Activated T-cell treated with anti-CD3 and anti-CD28 coated beads, Interleukin-2, amount 50 U/mL, for 72 hours (primary cell): ENCODE data around the gene ANKS1B. TPM values are rescaled to one million over a fixed set of nuclear protein-coding genes. Genes with fewer than 3 reads are reported as not detected.

ENCODE experiments used
- ATAC-seq, 2 donors: fragments of 150-1000 bp; cut with Tn5 transposase; replicated peaks in 1 of 2; 2 replicates each; pipeline ENCODE4 v1.10.0; 2021; ENCODE audit warnings: moderate library complexity in 2 of 2, mild to moderate bottlenecking in 1 of 2
- DNase-seq, 2 donors: peaks; one replicate each; pipeline ENCODE4 v3.0.0; 2021 to 2022; ENCODE audit warnings: mixed read lengths in 1 of 2
- H3K27ac Mint-ChIP-seq: one replicate; pipeline ENCODE4 v1.8.0; 2022; ENCODE audit warnings: mild to moderate bottlenecking, moderate library complexity, mixed read lengths
- H3K27me3 Mint-ChIP-seq: one replicate; pipeline ENCODE4 v1.8.0; 2022; ENCODE audit warnings: low read depth, mixed read lengths
- H3K36me3 Mint-ChIP-seq, 2 donors: one replicate each; pipeline ENCODE4 v1.8.0; 2022; ENCODE audit warnings: mixed read lengths in 2 of 2, mild to moderate bottlenecking in 1 of 2; ENCODE audit not compliant: insufficient read depth in 2 of 2
- H3K4me1 Mint-ChIP-seq: one replicate; pipeline ENCODE4 v1.8.0; 2022; ENCODE audit warnings: low read depth, mixed read lengths
- H3K4me3 Mint-ChIP-seq, 2 donors: one replicate each; pipeline ENCODE4 v1.8.0; 2022; ENCODE audit warnings: mild to moderate bottlenecking in 2 of 2, mixed read lengths in 2 of 2, moderate library complexity in 2 of 2
- H3K9me3 Mint-ChIP-seq, 2 donors: one replicate each; pipeline ENCODE4 v1.8.0; 2022; ENCODE audit warnings: mixed read lengths in 2 of 2
- total RNA-seq, 2 donors: library from RNA; stranded (reverse); gene quantifications; one replicate each; pipeline ENCODE4 v1.2.3, GENCODE V29; 2022

ANKS1B gene
- total RNA-seq, 2 donors from 2014 or later = 0.19 to 0.63 TPM

DNA sequence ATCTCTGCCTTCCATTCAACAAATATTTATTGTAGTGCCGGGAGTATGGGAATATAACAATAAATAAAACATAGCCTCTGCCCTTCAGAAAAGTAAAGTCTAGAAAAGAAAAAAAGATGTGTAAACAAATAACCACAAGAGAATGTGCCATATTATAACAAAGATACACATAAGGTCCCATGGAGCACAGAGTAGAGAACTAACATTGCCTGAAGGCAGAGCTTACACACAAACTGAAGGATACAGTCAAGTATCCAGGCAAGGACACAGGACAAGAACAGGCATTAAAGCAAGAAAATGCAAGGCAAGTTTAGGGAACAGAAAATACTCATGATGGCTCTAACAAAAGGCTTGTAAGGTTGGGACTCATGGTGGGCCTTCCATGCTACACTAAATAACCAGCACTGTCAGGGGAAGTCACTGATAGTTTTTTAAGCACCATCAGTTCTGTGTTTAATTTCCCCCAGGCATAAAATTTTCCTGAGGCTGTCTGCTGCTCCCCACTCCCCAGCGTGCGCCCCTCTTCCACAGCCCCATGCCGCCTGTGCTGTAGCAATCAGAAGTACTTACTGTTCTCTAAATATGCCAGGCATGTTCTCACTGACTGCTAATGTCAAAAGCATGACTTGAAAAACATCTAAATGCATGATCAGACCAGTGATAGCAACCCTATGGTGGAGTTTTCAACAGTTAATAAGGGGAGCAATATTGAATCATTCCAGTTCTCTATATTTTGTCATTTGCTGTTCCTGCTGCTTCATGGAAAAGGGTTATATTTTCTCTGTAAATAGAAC is 77.8 kb downstream of the ANKS1B start:
- no peaks in the 10 kb centered on the region for H3K27me3 Mint-ChIP-seq
- H3K4me3 Mint-ChIP-seq = no peak overlapping the region
- no peaks in the 10 kb centered on the region for H3K36me3 Mint-ChIP-seq
- H3K9me3 Mint-ChIP-seq = peaks cover 0 to 2% of the 10 kb centered on the region in 2 donors
- H3K4me1 Mint-ChIP-seq = no peaks in the 10 kb centered on the region
- DNase-seq = no peak
- ATAC-seq = no peak
- no peak overlapping the region for H3K27ac Mint-ChIP-seq

DNA sequence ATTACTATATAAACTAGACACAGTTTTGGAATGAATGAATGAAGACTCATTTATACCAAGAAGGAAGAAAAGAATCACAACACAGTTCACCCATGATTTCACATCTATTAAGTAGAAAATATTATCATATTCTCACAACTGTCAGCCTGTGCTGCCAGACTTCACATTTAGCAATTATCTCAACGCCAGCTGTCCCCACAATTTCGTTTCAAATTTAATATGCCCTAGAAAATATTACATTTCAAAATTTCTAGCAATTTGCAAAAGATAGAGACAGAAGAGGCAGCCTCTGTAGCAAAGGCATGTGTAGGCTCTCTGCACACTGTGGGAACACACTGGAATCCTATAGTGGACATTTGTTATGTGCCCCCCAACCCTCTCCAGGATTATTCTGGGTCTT is 83.6 kb downstream of the ANKS1B start:
- no peak for ATAC-seq
- Mint-ChIP-seq H3K4me3 (no peak overlapping the region), H3K4me1 (no peaks in the 10 kb centered on the region), H3K36me3 (no peaks in the 10 kb centered on the region), H3K9me3 (no peaks in the 10 kb centered on the region), H3K27ac (no peak overlapping the region), H3K27me3 (no peaks in the 10 kb centered on the region)
- no peak for DNase-seq

GRCh38 chr12:99898645-99899044 is 86.1 kb downstream of the ANKS1B start:
- H3K27ac Mint-ChIP-seq = no peak overlapping the region
- peaks cover 0 to 2% of the 10 kb centered on the region in 2 donors for H3K36me3 Mint-ChIP-seq
- peaks cover 1 to 3% of the 10 kb centered on the region in 2 donors for H3K9me3 Mint-ChIP-seq
- ATAC-seq (no peak), DNase-seq (no peak)
- no peak overlapping the region for H3K4me3 Mint-ChIP-seq
- no peaks in the 10 kb centered on the region for H3K27me3 Mint-ChIP-seq
- no peaks in the 10 kb centered on the region for H3K4me1 Mint-ChIP-seq

GRCh38 chr12:99879439-99879838 is 105.3 kb downstream of the ANKS1B start:
- DNase-seq (no peak), ATAC-seq (no peak)
- no peaks in the 10 kb centered on the region for H3K36me3 Mint-ChIP-seq
- H3K4me1 Mint-ChIP-seq = no peaks in the 10 kb centered on the region
- no peaks in the 10 kb centered on the region for H3K27me3 Mint-ChIP-seq
- no peak overlapping the region for H3K27ac Mint-ChIP-seq
- no peak overlapping the region for H3K4me3 Mint-ChIP-seq
- H3K9me3 Mint-ChIP-seq = peaks cover 0 to 2% of the 10 kb centered on the region in 2 donors

DNA sequence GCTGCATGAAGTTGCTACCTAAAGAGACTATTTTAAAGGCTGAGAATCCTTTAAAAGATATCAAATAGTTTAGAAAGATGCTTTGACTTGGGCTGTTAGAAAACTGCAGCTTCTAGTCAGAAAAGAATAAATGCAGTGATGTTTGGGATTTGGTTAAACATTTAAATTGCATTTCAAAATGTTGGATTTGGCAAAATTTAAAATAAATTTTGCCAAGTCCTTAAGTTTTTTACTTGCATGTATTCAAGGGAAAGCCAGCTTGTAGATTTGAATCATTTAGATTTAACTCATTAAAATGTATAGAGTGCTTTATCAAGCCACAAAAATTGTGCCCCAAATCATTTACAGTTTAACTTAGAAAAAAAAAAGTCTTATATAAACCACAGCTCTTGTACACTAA is 109.7 kb downstream of the ANKS1B start:
- no peaks in the 10 kb centered on the region for H3K27me3 Mint-ChIP-seq
- H3K9me3 Mint-ChIP-seq = peaks cover 2 to 7% of the 10 kb centered on the region in 2 donors
- DNase-seq (no peak), ATAC-seq (no peak)
- H3K27ac Mint-ChIP-seq = no peak overlapping the region
- no peak overlapping the region for H3K4me3 Mint-ChIP-seq
- no peaks in the 10 kb centered on the region for H3K4me1 Mint-ChIP-seq
- H3K36me3 Mint-ChIP-seq = no peaks in the 10 kb centered on the region

DNA sequence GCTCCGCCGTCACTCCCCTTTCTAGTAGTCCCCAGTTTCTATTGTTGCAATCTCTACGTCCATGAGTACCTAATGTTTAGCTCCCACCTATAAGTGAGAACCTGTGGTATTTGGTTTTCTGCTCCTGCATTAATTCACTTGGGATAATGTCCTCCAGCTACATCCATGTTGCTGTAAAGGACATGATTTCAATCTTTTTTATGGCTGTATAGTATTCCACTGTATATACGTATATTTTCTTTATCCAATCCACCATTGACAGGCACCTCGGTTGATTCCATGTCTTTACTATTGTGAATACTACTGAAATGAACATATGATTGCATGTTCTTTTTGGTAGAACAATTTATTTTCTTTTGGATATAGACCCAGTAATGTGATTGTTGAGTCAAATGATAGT is 114.7 kb downstream of the ANKS1B start:
- no peaks in the 10 kb centered on the region for H3K4me1 Mint-ChIP-seq
- H3K27ac Mint-ChIP-seq = no peak overlapping the region

DNA sequence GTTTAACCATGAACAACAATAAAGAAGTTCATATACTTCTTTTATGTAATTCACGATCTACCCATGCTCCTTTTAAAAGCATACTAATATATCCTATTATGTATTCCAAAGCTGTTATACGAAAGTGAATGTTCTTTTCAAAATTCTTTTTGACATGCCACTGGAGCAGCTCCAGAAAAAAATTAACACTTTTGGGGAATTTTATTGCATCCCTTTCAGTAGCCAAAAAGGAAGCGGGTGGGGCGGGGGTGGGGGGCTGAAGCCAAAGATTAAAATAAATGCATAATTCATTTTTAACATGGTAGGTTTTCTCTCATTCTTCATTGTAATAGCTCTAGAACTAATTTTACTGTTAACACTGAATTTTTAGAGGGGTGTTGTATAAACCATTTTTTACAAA is 123.0 kb downstream of the ANKS1B start:
- no peak for DNase-seq
- Mint-ChIP-seq H3K27me3 (no peaks in the 10 kb centered on the region), H3K27ac (no peak overlapping the region), H3K9me3 (peaks cover 0 to 4% of the 10 kb centered on the region in 2 donors), H3K4me1 (no peaks in the 10 kb centered on the region), H3K36me3 (no peaks in the 10 kb centered on the region), H3K4me3 (no peak overlapping the region)
- ATAC-seq = no peak

More for the DNA sequence above, 114.7 kb downstream of the ANKS1B start:
- ATAC-seq (no peak), DNase-seq (no peak)
- no peaks in the 10 kb centered on the region for H3K27me3 Mint-ChIP-seq
- peaks cover 0 to 7% of the 10 kb centered on the region in 2 donors for H3K9me3 Mint-ChIP-seq
- no peak overlapping the region for H3K4me3 Mint-ChIP-seq
- no peaks in the 10 kb centered on the region for H3K36me3 Mint-ChIP-seq

- Mint-ChIP-seq H3K36me3 (no peaks in the 10 kb centered on the region), H3K27me3 (no peaks in the 10 kb centered on the region), H3K4me1 (no peaks in the 10 kb centered on the region), H3K9me3 (peaks cover 6 to 7% of the 10 kb centered on the region in 2 donors), H3K4me3 (no peak overlapping the region), H3K27ac (no peak overlapping the region)
- DNase-seq = no peak
- no peak for ATAC-seq
Observed at GRCh38 chr12:99859126-99859525, 125.6 kb downstream of the ANKS1B start.

DNA sequence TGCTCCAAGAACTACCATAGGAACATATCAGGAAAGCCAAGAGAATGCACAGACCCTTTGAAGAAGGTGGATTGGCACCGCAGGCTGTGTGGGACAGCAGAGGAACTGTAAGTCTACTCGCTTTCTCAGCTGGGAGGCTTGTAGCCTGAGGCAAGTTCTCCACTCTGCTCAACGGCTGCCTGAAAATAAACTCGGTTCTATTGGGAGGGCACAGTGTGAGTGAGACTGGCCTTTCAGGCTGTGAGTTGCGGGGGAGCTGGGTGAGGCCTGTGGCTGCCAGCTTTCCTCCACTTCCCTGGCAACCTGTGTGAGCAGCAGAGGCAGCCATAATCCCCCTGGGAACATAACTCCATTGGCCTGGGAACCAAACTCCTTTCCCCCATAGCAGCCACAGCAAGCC is 132.1 kb downstream of the ANKS1B start:
- Mint-ChIP-seq H3K36me3 (no peaks in the 10 kb centered on the region), H3K27ac (no peak overlapping the region), H3K27me3 (no peaks in the 10 kb centered on the region), H3K4me1 (no peaks in the 10 kb centered on the region), H3K9me3 (peaks cover 3 to 8% of the 10 kb centered on the region in 2 donors), H3K4me3 (no peak overlapping the region)
- ATAC-seq (no peak), DNase-seq (no peak)

DNA sequence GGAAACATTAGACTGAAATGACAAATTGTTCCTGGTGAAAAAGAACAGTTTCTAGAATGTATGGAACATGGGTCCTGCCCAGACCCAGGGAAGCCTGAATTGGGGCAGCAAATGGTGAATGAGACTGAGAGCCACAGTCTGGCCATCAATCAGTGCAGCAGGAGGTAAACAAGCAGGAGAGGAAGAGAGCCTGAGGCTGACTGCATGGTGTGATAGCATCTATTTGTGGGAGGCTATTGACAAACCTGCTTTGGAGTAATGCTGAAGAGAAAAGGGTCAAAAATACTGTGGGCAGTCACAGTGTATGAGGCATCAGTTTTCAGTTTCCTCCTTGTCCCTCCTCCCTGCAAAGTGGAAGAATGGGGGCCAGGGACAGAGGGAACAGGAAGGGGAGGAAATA is 136.8 kb downstream of the ANKS1B start:
- no peak overlapping the region for H3K27ac Mint-ChIP-seq
- H3K27me3 Mint-ChIP-seq = no peaks in the 10 kb centered on the region
- H3K36me3 Mint-ChIP-seq = no peaks in the 10 kb centered on the region
- no peak for ATAC-seq
- no peaks in the 10 kb centered on the region for H3K4me1 Mint-ChIP-seq
- peaks cover 2 to 7% of the 10 kb centered on the region in 2 donors for H3K9me3 Mint-ChIP-seq
- no peak for DNase-seq
- no peak overlapping the region for H3K4me3 Mint-ChIP-seq

- H3K9me3 Mint-ChIP-seq = no peaks in the 10 kb centered on the region
- no peak overlapping the region for H3K27ac Mint-ChIP-seq
- no peak for ATAC-seq
Observed at GRCh38 chr12:99834710-99835109, 150.0 kb downstream of the ANKS1B start.

DNA sequence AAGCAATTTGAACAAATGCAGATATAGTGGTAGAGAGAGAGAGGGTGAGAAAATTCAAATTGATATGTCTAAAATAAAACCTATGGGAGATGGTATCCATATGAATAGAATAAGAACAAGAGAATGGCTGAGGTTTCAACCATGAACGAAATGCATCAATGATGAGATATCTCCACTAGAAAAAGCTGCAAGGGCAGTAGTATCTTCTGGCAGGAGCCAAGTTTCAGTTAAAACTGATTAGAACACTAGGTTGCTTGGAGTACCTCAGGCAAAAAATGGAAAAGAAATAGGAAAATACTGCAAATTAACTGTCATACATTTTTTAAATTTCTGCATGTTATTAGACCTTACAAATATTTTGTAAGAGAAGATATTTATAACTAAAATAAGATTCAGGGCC is 151.3 kb downstream of the ANKS1B start:
- Mint-ChIP-seq H3K4me3 (no peak overlapping the region), H3K4me1 (no peaks in the 10 kb centered on the region), H3K27me3 (no peaks in the 10 kb centered on the region), H3K9me3 (no peaks in the 10 kb centered on the region), H3K36me3 (no peaks in the 10 kb centered on the region), H3K27ac (no peak overlapping the region)
- DNase-seq (no peak), ATAC-seq (no peak)

More at GRCh38 chr12:99834710-99835109, 150.0 kb downstream of the ANKS1B start:
- no peak for DNase-seq
- Mint-ChIP-seq H3K27me3 (no peaks in the 10 kb centered on the region), H3K36me3 (no peaks in the 10 kb centered on the region), H3K4me1 (no peaks in the 10 kb centered on the region), H3K4me3 (no peak overlapping the region)

- Mint-ChIP-seq H3K4me3 (no peak overlapping the region), H3K27me3 (no peaks in the 10 kb centered on the region), H3K9me3 (peaks cover 3 to 4% of the 10 kb centered on the region in 2 donors), H3K27ac (no peak overlapping the region), H3K36me3 (no peaks in the 10 kb centered on the region), H3K4me1 (no peaks in the 10 kb centered on the region)
- ATAC-seq (no peak), DNase-seq (no peak)
Observed at GRCh38 chr12:99824900-99825542, 159.7 kb downstream of the ANKS1B start.
